AG09319 (cell line): ENCODE results near the gene TRUB2.

Experiments used
- DNase-seq: peaks from one replicate; pipeline ENCODE4 v3.0.0-alpha.2; 2010; ENCODE audit warnings: low read depth; ENCODE audit errors: extremely low read depth
- CTCF ChIP-seq: IDR thresholded peaks from 2 replicates; pipeline ENCODE4 v1.5.1; 2011; ENCODE audit warnings: low read depth, mild to moderate bottlenecking, inconsistent platforms, low read length, moderate library complexity

TRUB2 gene

GRCh38 chr9:128275198-128276007 is 46.8 kb downstream of the TRUB2 start, which contains the start of gene GOLGA2:
Gene GOLGA2, minus strand, starts transcription at chr9:128276007. Its CDS starts 31 bp downstream, at chr9:128275976.
- no peak for TF ChIP-seq CTCF
- DNase-seq: no peak

GRCh38 chr9:128274245-128274644 is 48.0 kb downstream of the TRUB2 start:
- TF ChIP-seq CTCF: no peak
- no peak for DNase-seq

DNA sequence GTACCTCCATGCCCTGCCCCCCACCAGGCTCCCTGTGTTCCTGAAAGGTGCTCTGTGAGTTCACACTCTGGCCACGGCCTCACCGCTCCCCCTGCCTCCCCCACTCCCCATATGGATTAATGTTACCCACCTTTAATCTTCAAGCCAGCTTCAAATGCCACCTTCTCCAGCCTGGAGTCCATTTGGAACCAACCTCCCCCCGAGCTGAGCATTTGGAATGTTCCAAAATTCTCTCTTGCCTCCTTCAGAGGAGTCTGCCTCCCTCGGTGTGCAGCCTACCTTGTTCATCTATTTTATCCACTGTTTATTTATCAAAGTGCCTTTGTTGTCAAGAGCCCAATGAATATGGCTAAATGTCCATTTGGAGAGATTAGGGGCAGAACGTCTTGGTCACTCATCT is 50.7 kb downstream of the TRUB2 start:
- DNase-seq: no peak
- no peak for TF ChIP-seq CTCF

DNA sequence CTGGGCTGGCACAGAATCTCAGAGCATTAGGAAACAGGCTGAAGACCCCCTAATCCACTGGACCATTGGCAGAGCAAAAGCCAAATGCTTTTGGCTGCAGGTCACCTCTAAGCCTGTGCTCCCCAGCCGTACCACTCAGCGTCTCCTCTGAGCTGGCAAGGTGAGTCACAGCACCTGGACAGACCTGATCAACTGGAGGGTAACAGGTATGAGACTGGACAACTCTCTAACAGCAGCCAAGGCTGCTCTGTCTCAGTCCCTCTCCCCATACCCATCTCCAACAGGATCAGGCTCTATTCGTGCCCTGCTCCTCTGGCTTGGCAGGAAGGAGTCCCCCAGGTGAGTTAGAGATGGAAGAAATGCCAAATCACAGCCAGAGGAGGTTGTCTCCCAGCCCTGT is 51.1 kb downstream of the TRUB2 start:
- no peak for DNase-seq
- no peak for TF ChIP-seq CTCF

DNA sequence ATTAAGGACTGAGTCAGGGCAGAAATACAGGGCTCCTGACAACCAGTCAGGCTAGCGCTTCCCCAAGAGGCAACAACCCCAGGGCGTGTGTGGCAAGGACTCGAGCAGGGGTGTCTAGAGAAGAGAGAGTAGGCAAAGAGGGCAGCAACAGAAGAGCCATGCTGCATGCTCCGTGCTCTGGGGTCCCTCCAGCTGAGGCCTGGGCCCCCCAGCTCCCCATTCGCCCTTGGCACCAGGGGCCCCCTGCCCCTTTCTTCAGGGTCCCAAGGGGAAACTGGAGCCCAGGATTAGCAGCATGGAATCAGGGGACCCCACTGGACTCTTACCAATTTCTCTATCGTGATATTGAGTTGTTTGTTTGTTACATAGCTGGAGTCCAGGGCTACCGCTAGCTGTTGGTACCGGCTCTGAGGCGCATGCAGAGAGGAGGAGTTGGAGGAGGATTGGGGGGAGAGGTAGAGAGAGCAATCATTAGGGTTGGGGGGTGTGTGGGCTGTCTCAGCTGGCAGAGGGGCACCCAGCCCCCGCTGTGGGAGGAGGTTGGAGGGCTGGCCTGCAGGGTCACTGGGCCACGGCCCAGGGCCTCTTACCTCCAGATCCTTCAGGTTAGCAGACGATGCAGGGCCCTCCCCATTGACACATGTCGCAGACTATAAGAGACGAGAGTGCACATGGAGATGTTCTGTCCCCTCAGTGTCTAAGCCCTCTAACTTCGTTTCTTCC is 55.2 kb downstream of the TRUB2 start:
- TF ChIP-seq CTCF: no peak
- DNase-seq: no peak

- no peak for TF ChIP-seq CTCF
- DNase-seq: no peak
Observed at GRCh38 chr9:128265348-128265847, 56.8 kb downstream of the TRUB2 start.

DNA sequence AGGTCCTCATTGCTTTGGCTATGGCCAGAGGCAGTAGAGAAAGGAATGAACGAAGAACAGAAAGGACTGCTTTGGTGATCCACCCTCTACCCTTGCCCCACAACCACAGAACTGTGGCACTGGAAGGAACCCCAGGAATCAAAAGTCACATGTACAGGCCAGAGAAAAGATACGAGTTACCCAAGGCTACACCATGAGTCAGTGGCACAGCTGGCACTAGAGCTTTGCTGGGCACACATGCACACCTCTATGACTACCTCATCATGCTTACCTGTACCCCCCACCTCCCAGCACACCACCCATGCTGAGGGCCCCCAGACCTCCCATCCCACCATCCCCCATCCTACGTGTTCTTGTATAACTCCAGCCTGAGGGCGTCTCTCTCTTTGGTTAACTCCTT is 59.6 kb downstream of the TRUB2 start:
- no peak for TF ChIP-seq CTCF

More for the DNA sequence above, 59.6 kb downstream of the TRUB2 start:
- DNase-seq: no peak
